H9 (cell line): ENCODE results near the gene PROCR. TPM values are rescaled to one million over a fixed set of nuclear protein-coding genes. Genes with fewer than 3 reads are reported as not detected.

Source experiments
- DNase-seq: peaks from one replicate; pipeline ENCODE4 v3.0.0-alpha.2; 2017
- H2AFZ ChIP-seq: one replicate; pipeline ENCODE4 v1.6.1; 2013; ENCODE audit warnings: mild to moderate bottlenecking, low read length, control low read depth, moderate library complexity
- H2AK5ac ChIP-seq: 2 replicates; pipeline ENCODE4 v1.6.1; 2013; ENCODE audit warnings: low read length, control low read depth, mixed read lengths; ENCODE audit not compliant: insufficient read length
- H2BK120ac ChIP-seq: one replicate; pipeline ENCODE4 v1.6.1; 2013; ENCODE audit warnings: low read depth, mild to moderate bottlenecking, low read length, control low read depth, inconsistent platforms; ENCODE audit not compliant: poor library complexity, severe bottlenecking
- H2BK12ac ChIP-seq: 2 replicates; pipeline ENCODE4 v1.6.1; 2013; ENCODE audit warnings: low read length, control low read depth, mixed read lengths, low read depth; ENCODE audit not compliant: insufficient read length
- H2BK15ac ChIP-seq: 2 replicates; pipeline ENCODE4 v1.6.1; 2013; ENCODE audit warnings: low read depth, low read length, control low read depth
- H2BK20ac ChIP-seq: one replicate; pipeline ENCODE4 v1.6.1; 2013; ENCODE audit warnings: low read depth, mild to moderate bottlenecking, low read length, control low read depth, inconsistent platforms; ENCODE audit not compliant: poor library complexity, severe bottlenecking
- H2BK5ac ChIP-seq: 2 replicates; pipeline ENCODE4 v1.6.1; 2013; ENCODE audit warnings: low read length, control low read depth, mixed read lengths; ENCODE audit not compliant: insufficient read length
- H3K14ac ChIP-seq: 2 replicates; pipeline ENCODE4 v1.6.1; 2013; ENCODE audit warnings: low read length, control low read depth; ENCODE audit not compliant: insufficient read depth
- H3K18ac ChIP-seq: 2 replicates; pipeline ENCODE4 v1.6.1; 2013; ENCODE audit warnings: low read depth, mild to moderate bottlenecking, mixed read lengths, low read length, control low read depth; ENCODE audit not compliant: insufficient read length
- H3K23ac ChIP-seq: 2 replicates; pipeline ENCODE4 v1.6.1; 2013; ENCODE audit warnings: low read length, control low read depth, mixed read lengths, low read depth; ENCODE audit not compliant: insufficient read length
- H3K23me2 ChIP-seq: 2 replicates; pipeline ENCODE4 v1.6.1; 2013; ENCODE audit warnings: low read depth, mild to moderate bottlenecking, mixed read lengths, low read length, control low read depth; ENCODE audit not compliant: insufficient read length, poor library complexity, severe bottlenecking
- H3K27ac ChIP-seq: 2 replicates; pipeline ENCODE4 v1.5.1; 2013; ENCODE audit warnings: low read length, control low read depth, mixed read lengths, low read depth; ENCODE audit not compliant: insufficient read length
- H3K27me3 ChIP-seq: 2 replicates; pipeline ENCODE4 v1.6.1; 2013; ENCODE audit warnings: low read length, control low read depth, inconsistent platforms; ENCODE audit not compliant: insufficient read depth
- H3K4ac ChIP-seq: 2 replicates; pipeline ENCODE4 v1.6.1; 2013; ENCODE audit warnings: low read depth, mild to moderate bottlenecking, control low read depth, inconsistent platforms, low read length, moderate library complexity
- H3K4me1 ChIP-seq: 2 replicates; pipeline ENCODE4 v1.6.1; 2013; ENCODE audit warnings: low read length, control low read depth, inconsistent platforms; ENCODE audit not compliant: insufficient read depth
- H3K4me2 ChIP-seq: 2 replicates; pipeline ENCODE4 v1.6.1; 2013; ENCODE audit warnings: low read length, control low read depth, mixed read lengths; ENCODE audit not compliant: insufficient read length, insufficient read depth
- H3K56ac ChIP-seq: 2 replicates; pipeline ENCODE4 v1.6.1; 2013; ENCODE audit warnings: low read depth, mild to moderate bottlenecking, mixed read lengths, low read length, control low read depth; ENCODE audit not compliant: insufficient read length
- H3K79me1 ChIP-seq: 2 replicates; pipeline ENCODE4 v1.6.1; 2013; ENCODE audit warnings: low read depth, mild to moderate bottlenecking, moderate library complexity, low read length, control low read depth, inconsistent platforms; ENCODE audit not compliant: insufficient read depth, poor library complexity, severe bottlenecking
- H3K79me2 ChIP-seq: 2 replicates; pipeline ENCODE4 v1.6.1; 2013; ENCODE audit warnings: low read length, control low read depth, inconsistent platforms; ENCODE audit not compliant: insufficient read depth
- H3K9ac ChIP-seq: 2 replicates; pipeline ENCODE4 v1.6.1; 2013; ENCODE audit warnings: low read length, control low read depth, mixed read lengths; ENCODE audit not compliant: insufficient read length; ENCODE audit errors: extremely low read depth
- H3K9me3 ChIP-seq: one replicate; pipeline ENCODE4 v1.6.1; 2013; ENCODE audit warnings: low read depth, low read length, inconsistent platforms; ENCODE audit not compliant: control insufficient read depth
- H3T11ph ChIP-seq: one replicate; pipeline ENCODE4 v1.6.1; 2013; ENCODE audit warnings: mild to moderate bottlenecking, low read length, control low read depth, inconsistent platforms
- H4K20me1 ChIP-seq: one replicate; pipeline ENCODE4 v1.6.1; 2013; ENCODE audit not compliant: control insufficient read depth, insufficient read length, insufficient read depth
- H4K5ac ChIP-seq: 2 replicates; pipeline ENCODE4 v1.6.1; 2013; ENCODE audit warnings: low read depth, mild to moderate bottlenecking, mixed read lengths, low read length, control low read depth; ENCODE audit not compliant: insufficient read length
- H4K8ac ChIP-seq: replicated peaks from 2 replicates; pipeline ENCODE4 v1.6.1; 2013; ENCODE audit warnings: low read length, control low read depth, mixed read lengths, low read depth; ENCODE audit not compliant: insufficient read length
- H4K91ac ChIP-seq: 2 replicates; pipeline ENCODE4 v1.6.1; 2013; ENCODE audit warnings: low read depth, mild to moderate bottlenecking, moderate library complexity, mixed read lengths, low read length, control low read depth; ENCODE audit not compliant: insufficient read length
- H3K27ac Mint-ChIP-seq, 3 experiments: 2 replicates in 2 of 3; 3 replicates in 1 of 3; pipeline ENCODE4 v1.8.0; 2020 to 2021; ENCODE audit warnings: mixed read lengths in 3 of 3, mild to moderate bottlenecking in 1 of 3, moderate library complexity in 1 of 3
- H3K27me3 Mint-ChIP-seq: 2 replicates; pipeline ENCODE4 v1.8.0; 2021; ENCODE audit warnings: low read depth, mild to moderate bottlenecking, moderate library complexity, mixed read lengths
- H3K36me3 Mint-ChIP-seq, 3 experiments: 2 replicates in 2 of 3; 3 replicates in 1 of 3; pipeline ENCODE4 v1.8.0; 2020 to 2021; ENCODE audit warnings: low read depth in 3 of 3, mixed read lengths in 3 of 3; ENCODE audit not compliant: insufficient read depth in 1 of 3
- H3K4me1 Mint-ChIP-seq, 2 experiments: 2 replicates each; pipeline ENCODE4 v1.8.0; 2020; ENCODE audit warnings: mixed read lengths in 2 of 2
- H3K4me3 Mint-ChIP-seq, 2 experiments: 2 replicates in 1 of 2; 3 replicates in 1 of 2; pipeline ENCODE4 v1.8.0; 2020 to 2021; ENCODE audit warnings: mild to moderate bottlenecking in 2 of 2, mixed read lengths in 2 of 2, moderate library complexity in 1 of 2
- H3K9me3 Mint-ChIP-seq, 2 experiments: 2 replicates in 1 of 2; 3 replicates in 1 of 2; pipeline ENCODE4 v1.8.0; 2020; ENCODE audit warnings: mild to moderate bottlenecking in 2 of 2, mixed read lengths in 2 of 2, moderate library complexity in 1 of 2
- WGBS: extraction: QIAGEN DNeasy Blood & Tissue Kit; methylation state at CpG from one replicate; pipeline ENCODE4 v1.1.7; 2013; ENCODE audit warnings: missing lambda C conversion rate, low lambda C conversion rate, mixed read lengths; ENCODE audit not compliant: insufficient read length; ENCODE audit errors: extremely low coverage; 5-methylcytosine and 5-hydroxymethylcytosine counted together
- total RNA-seq: library from RNA; stranded (reverse); gene quantifications from 2 replicates; pipeline ENCODE4 v1.2.1, GENCODE V29; 2021
- TF ChIP-seq, protein P1 (sequence below): fragments of 200-600 bp; sonication (generic); conservative IDR thresholded peaks from 3 replicates; pipeline ENCODE4 v1.8.0; 2021; ENCODE audit warnings: antibody characterized with exemption, mild to moderate bottlenecking

PROCR gene
- total RNA-seq, 1 experiment from 2014 or later: 6.4 TPM

DNA sequence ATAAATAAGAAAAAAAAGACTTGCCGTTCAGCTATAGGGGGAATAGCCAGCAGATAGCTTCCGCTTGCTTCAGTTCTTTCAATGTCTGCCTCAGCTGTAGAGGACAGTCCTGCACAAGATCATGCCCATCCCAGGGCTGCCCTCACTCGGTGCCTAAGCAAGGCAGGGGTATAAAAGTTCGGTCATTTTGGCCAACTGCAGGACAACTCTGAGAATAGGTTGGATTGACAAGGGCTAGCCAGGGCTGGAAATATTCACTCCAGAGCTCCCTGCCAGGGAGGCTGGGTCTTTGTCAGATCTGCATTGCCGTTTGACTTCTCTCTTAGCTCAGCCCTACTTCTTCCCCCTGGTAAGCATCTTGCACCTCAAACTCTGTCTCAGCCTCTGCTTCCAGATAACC, 8.4 kb downstream of the PROCR start:
- no peak overlapping the region for H2BK20ac ChIP-seq
- no peak overlapping the region for H2AK5ac ChIP-seq
- H2BK120ac ChIP-seq: no peak overlapping the region
- H3K27me3 ChIP-seq: no peaks in the 10 kb centered on the region
- no peak overlapping the region for H3T11ph ChIP-seq
- DNase-seq: no peak
- no peaks in the 10 kb centered on the region for H3K79me1 ChIP-seq
- no peaks in the 10 kb centered on the region for H3K9me3 ChIP-seq
- Mint-ChIP-seq H3K27ac (no peak overlapping the region), H3K36me3 (peaks cover 10 to 20% (median 13%) of the 10 kb centered on the region in 3 experiments), H3K4me3 (no peak overlapping the region), H3K27me3 (peaks cover 11% of the 10 kb centered on the region), H3K4me1 (peaks cover 7 to 13% of the 10 kb centered on the region in 2 experiments), H3K9me3 (no peaks in the 10 kb centered on the region; a peak in 1 of 5 replicates)
- H3K27ac ChIP-seq: no peak overlapping the region
- H3K23ac ChIP-seq: no peak overlapping the region
- TF ChIP-seq, protein P1, sequence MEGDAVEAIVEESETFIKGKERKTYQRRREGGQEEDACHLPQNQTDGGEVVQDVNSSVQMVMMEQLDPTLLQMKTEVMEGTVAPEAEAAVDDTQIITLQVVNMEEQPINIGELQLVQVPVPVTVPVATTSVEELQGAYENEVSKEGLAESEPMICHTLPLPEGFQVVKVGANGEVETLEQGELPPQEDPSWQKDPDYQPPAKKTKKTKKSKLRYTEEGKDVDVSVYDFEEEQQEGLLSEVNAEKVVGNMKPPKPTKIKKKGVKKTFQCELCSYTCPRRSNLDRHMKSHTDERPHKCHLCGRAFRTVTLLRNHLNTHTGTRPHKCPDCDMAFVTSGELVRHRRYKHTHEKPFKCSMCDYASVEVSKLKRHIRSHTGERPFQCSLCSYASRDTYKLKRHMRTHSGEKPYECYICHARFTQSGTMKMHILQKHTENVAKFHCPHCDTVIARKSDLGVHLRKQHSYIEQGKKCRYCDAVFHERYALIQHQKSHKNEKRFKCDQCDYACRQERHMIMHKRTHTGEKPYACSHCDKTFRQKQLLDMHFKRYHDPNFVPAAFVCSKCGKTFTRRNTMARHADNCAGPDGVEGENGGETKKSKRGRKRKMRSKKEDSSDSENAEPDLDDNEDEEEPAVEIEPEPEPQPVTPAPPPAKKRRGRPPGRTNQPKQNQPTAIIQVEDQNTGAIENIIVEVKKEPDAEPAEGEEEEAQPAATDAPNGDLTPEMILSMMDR: no peak
- H4K20me1 ChIP-seq: no peaks in the 10 kb centered on the region
- no peak overlapping the region for H2BK12ac ChIP-seq
- H3K4ac ChIP-seq: no peak overlapping the region
- no peak overlapping the region for H3K9ac ChIP-seq
- no peak overlapping the region for H4K8ac ChIP-seq
- no CpG with 5 or more reads among the region's 5 CpGs for WGBS
- no peak overlapping the region for H2BK15ac ChIP-seq
- no peaks in the 10 kb centered on the region for H3K79me2 ChIP-seq
- H4K91ac ChIP-seq: no peak overlapping the region
- H2BK5ac ChIP-seq: no peak overlapping the region
- no peak overlapping the region for H3K18ac ChIP-seq
- no peak overlapping the region for H2AFZ ChIP-seq
- no peak overlapping the region for H3K14ac ChIP-seq
- H3K4me1 ChIP-seq: no peaks in the 10 kb centered on the region
- H3K4me2 ChIP-seq: no peak overlapping the region
- H3K56ac ChIP-seq: no peak overlapping the region
- H4K5ac ChIP-seq: no peak overlapping the region
- H3K23me2 ChIP-seq: no peaks in the 10 kb centered on the region
